Measurements from ENCODE around the gene ARHGAP4.

Gene ARHGAP4

GRCh38 chrX:153866302-153867019 lies 59.6 kb downstream of the ARHGAP4 start:
- DNase-seq (ENCODE audit: low read depth): no peak

GRCh38 chrX:153865685-153866084 lies 60.4 kb downstream of the ARHGAP4 start:
- DNase-seq (ENCODE audit: low read depth): no peak

GRCh38 chrX:153865321-153865580 lies 60.8 kb downstream of the ARHGAP4 start:
- DNase-seq (ENCODE audit: low read depth): no peak

- no peak for DNase-seq (ENCODE audit: low read depth)
Observed at GRCh38 chrX:153864561-153865320, 61.3 kb downstream of the ARHGAP4 start.

GRCh38 chrX:153864101-153864500 lies 62.0 kb downstream of the ARHGAP4 start:
- DNase-seq (ENCODE audit: low read depth): no peak

- no peak for DNase-seq (ENCODE audit: low read depth)
Observed at GRCh38 chrX:153863251-153863991, 62.6 kb downstream of the ARHGAP4 start.

GRCh38 chrX:153862369-153863250 lies 63.5 kb downstream of the ARHGAP4 start:
- no peak for DNase-seq (ENCODE audit: low read depth)

- DNase-seq (ENCODE audit: low read depth): no peak
Observed at GRCh38 chrX:153861733-153862310, 64.2 kb downstream of the ARHGAP4 start.

GRCh38 chrX:153861151-153861550 lies 64.9 kb downstream of the ARHGAP4 start:
- DNase-seq (ENCODE audit: low read depth): no peak
